ENCODE data around the gene PARVB.

DNA sequence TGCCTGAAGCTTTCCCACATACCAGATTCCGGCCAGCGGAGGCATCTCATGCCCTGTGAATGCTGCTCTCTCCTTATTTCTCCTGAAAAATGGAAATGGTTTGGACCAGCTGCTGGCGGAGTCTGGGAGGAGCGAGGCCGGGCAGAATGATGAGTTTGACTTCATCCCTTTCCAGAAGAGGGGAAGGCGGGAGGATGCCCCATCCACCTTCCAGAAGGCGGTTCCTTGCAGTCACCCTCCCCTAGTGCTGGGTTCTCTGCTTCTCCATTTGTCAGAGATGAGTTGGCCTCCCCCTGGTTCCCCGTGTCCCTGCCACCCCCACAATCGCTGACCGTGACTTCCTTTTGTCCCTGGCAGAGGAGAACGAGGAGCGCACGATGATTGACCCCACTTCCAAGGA is 75.6 kb downstream of the PARVB start:
- TF ChIP-seq, protein P1, sequence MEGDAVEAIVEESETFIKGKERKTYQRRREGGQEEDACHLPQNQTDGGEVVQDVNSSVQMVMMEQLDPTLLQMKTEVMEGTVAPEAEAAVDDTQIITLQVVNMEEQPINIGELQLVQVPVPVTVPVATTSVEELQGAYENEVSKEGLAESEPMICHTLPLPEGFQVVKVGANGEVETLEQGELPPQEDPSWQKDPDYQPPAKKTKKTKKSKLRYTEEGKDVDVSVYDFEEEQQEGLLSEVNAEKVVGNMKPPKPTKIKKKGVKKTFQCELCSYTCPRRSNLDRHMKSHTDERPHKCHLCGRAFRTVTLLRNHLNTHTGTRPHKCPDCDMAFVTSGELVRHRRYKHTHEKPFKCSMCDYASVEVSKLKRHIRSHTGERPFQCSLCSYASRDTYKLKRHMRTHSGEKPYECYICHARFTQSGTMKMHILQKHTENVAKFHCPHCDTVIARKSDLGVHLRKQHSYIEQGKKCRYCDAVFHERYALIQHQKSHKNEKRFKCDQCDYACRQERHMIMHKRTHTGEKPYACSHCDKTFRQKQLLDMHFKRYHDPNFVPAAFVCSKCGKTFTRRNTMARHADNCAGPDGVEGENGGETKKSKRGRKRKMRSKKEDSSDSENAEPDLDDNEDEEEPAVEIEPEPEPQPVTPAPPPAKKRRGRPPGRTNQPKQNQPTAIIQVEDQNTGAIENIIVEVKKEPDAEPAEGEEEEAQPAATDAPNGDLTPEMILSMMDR (IDR thresholded peaks at IDR 0.05): no peak
- TF ChIP-seq POLR2A (IDR thresholded peaks at IDR 0.05): no peak
